Colon (tissue), 2 donors: Measurements from ENCODE around the gene AKNA.

ENCODE experiments used
- FAIRE-seq: peaks from 2 replicates; lab custom pipeline; 2012; peaks lifted over from hg19 to GRCh38; lab: Jason Lieb, UNC
- donor health status: control.
- donor health status: control.

The AKNA gene

DNA sequence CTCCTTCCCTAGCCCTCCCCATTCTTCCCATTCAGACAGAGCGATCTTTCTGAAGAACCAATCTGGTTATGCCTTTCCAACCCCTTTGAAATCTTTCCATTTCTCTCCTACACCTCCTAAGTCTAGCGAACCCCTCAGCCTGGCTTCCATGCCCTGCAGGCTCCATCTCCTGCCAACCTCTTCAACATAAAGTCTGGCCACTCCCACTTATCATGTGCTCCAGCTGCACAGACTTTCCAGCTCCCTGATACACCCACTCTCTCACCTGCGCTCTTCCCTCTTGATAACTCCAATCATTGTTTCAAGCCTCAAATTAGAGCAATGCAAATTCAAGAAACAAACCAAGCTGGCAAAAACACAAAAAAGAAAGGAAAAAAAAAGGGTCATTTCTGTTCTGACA is 68.6 kb downstream of the AKNA start:
- FAIRE-seq = no peak

DNA sequence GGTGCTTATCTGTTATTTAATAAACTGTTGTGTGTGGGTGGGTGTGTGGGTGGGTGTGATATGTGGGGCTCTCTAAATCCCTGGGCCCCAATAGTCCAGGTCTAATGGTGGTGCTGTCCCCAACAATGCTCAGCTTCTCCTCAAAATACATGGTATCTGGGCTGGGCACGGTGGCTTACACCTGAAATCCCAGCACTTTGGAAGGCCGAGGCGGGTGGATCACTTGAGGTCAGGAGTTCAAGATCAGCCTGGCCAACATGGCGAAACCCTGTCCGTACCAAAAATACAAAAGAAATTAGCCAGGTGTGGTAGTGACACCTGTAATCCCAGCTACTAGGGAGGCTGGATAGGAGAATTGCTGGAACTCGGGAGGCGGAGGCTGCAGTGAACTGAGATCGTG is 69.4 kb downstream of the AKNA start:
- no peak for FAIRE-seq

DNA sequence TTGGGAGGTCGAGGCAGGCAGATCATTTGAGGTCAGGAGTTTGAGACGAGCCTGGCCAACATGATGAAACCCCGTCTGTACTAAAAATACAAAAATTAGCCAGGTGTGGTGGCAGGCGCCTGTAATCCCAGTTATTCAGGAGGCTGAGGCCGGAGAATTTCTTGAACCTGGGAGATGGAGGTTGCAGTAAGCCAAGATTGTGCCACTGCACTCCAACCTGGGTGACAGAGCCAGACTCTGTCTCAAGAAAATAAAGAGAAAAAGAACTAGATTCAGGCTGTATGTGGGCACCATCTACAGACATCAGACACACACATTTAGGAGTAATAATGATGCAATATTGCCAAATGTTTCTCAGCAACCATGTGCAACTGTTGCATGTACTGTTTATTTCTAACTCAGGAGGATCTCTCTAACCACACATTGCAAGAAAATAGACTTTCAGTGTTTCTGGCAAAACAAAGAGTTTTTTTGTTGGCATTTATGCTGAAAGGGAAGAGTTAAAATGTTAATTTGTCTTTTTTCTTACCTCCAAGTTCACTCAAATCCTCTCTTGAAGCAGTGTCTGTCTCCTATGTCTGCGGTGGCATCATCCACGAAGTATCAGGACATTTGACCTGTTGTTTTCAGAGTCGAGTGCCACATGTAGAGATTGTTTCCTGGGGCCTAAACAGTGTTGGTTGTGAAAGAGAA is 70.0 kb downstream of the AKNA start:
- no peak for FAIRE-seq

DNA sequence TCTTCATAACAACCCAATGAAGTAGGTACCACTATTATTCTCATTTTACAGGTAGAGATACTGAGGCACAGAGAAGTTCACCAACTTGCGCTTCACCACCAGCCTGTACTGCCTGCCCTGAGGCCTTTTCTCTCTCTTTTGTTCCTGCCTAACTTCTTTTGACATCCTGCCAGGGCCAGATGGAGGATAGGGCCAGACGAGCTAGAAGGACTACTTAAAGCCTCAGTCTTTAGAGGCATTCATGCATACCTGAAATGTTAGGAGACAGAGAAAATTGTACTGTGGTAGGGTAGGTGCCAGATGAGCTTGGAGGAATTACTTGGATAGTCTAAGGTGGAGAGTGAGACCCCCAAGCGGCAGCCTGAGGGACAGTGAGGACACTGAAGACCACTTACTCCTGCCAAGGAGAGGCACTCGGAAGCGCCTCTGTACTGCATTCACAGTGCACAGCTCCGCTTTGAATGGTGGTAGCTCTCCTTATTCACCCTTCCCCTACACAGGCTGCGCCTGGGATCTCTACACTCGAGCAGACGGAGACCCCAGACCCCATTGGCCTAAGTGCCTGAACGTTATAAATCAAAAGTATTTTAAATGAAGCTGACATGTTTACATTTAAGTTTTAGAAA is 71.1 kb downstream of the AKNA start:
- FAIRE-seq = no peak

DNA sequence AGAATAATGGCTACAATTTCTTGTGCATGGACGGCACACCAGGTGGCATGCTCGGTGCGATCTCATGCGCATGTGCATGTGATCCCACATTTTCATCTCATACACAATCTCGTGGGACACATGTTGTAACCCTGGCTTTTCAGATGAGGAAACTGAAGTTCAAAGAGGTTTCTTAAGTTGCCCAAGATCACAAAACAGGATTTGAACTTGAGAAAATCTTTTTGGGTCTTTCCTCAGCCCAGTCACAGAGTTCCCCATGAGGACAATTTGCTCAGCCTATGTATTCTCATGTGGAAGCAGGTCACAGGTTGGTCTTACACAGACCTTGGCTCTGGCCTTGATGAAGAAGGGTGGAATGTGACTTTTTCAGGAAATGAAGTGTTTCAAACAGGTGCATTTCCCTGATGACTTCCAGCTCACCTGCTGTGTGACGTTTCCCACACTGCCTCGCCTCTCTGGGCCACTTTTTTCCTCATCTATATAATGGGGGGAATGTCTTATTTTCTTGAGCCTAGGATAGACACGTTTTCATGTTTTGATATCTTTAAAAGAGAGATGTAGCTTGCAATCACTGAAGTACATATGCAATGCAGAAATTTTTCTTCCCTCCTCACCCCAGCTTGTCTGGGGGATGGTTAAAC is 71.9 kb downstream of the AKNA start:
- FAIRE-seq = no peak

DNA sequence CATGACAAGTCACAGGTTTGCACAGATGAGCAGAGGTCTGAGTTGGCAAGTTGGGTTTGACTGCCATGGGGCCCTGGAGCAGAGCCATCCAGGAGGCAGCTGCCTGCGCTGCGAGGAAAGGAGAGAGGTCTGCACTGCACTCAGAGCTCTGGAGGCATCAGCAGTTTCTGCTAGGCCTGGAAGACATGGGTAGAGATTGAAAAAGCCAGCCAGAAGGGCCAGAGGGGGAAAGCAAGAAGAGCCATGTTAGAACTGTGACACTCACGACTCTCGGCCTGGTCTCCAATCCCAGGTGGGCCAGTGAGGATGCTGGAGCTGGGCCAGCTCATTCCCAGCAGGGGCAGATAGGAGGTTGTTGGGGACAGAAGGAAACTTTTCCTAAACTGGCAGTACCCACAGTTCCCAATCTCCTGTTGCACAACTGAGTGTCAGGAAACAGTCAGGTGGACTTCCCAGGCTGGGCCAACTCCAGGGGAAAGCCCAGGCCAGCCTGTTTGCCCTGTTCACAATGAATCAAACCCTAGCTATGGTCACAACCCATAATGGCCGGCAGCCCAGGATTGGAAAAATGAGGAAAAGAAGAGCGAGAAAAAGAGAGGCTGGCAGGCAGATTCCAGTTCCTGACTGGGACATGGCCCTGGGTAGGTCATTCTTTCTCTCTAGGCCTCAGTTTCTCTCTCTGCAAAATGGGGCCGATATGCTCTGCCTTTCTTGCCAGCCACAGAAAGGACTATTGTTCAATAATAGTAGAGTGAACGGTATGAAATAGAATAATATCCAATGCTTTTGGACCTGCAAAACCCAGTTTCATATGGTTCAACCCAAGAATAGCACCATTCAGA is 72.7 kb downstream of the AKNA start:
- FAIRE-seq = no peak

DNA sequence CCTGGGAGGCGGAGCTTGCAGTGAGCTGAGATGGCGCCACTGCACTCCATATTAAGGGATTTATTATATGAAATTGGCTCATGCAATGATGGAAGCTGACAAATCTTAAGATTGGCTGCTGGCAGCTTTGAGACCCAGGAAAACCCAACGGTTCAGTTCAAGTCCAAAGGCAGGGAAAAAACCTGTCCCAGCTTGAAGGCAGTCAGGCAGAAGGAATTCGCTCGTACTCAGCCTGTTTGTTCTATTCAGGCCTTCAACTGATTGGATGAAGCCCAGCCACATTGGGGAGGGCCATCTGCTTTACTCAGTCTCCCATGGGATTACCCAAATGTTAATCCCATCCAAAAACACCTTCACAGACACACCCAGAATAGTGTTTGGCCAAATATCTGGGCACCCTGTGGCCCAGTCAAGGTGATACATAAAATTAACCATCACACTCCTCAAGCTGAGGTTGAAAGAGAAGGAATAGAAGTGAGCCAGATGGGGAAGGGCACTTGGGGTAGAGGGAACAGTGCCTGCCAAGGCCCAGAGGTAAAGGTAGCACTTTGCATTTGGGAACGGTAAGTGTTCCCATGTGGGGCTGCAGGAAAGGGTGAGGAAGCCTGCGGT is 73.4 kb downstream of the AKNA start:
- no peak for FAIRE-seq

DNA sequence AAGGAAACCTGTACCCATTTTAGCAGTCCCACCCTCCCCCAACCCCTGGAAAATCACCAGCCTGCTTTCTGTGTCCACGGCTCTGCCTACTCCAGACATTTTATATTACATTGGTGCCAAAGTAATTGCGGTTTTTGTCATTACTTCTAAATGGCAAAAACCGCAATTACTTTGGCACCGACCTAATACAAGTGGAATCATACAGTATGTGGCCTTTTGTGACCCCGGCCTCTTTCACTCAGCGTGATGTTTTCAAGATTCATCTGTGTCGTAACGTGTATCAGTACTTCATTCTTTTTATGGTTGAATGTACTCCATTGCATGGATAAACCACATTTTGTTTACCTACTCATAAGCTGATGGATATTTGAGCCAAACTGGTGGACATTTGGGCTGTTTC is 74.6 kb downstream of the AKNA start:
- no peak for FAIRE-seq

DNA sequence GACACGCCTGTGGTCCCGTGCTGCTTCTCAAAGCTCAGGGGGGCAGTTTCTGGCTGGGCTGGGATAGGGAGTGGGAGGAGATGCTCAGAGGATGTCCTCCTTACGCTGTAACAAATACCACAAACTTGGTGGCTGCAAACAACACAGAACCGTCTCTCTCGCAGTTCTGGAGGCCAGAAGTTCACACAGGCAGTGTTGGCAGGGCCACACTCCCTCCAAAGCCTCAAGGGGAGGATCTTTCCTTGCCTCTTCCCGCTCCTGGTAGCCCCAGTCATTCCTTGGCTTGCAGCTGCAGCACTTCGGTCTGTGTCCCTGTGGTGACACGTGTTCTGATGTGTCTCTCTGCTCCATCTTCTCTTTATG is 75.3 kb downstream of the AKNA start:
- no peak for FAIRE-seq

DNA sequence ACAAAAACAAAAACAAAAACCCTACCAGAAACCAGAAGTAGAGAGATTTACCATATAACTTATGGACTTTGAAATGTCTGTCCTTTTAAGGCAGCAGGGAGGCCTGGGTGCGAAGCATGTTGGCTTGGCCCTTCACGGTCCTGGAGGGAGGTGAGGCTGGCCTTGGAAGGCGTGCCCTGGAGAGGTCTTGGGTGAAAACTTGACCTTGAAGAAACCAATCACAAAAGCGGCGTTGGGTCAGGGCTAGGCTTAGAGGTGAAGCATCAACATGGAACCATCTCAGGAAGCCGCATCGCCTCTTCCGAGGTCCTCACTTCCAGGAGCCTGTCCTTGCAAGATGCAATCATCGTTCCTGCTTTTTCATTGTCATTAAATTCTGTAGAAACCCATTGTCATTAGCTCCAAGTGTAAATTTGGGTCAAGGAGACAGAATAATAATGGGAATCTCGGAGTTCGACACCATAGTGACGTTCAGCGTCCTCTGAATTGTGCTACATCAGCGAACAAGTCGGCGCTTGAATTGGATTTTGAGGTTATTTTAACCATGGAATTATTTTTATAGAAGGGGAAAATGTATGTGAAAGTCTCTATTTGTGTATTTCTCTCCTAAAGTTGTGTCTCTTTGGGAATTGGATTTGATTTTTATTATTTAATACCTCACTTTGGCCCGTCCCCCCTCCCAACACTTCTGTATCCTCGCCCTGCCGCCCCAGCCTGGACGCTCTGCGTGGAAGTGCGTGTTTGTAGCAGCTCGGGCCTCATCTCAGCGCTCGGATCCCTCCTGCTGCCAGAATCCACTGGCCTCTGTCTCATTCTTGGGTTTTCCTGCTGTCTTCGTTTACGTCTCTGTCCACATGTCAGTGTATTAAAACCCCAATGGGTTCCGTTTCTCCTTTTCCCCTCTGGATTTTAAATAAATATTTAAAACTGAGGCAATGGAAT is 75.9 kb downstream of the AKNA start:
- no peak for FAIRE-seq

DNA sequence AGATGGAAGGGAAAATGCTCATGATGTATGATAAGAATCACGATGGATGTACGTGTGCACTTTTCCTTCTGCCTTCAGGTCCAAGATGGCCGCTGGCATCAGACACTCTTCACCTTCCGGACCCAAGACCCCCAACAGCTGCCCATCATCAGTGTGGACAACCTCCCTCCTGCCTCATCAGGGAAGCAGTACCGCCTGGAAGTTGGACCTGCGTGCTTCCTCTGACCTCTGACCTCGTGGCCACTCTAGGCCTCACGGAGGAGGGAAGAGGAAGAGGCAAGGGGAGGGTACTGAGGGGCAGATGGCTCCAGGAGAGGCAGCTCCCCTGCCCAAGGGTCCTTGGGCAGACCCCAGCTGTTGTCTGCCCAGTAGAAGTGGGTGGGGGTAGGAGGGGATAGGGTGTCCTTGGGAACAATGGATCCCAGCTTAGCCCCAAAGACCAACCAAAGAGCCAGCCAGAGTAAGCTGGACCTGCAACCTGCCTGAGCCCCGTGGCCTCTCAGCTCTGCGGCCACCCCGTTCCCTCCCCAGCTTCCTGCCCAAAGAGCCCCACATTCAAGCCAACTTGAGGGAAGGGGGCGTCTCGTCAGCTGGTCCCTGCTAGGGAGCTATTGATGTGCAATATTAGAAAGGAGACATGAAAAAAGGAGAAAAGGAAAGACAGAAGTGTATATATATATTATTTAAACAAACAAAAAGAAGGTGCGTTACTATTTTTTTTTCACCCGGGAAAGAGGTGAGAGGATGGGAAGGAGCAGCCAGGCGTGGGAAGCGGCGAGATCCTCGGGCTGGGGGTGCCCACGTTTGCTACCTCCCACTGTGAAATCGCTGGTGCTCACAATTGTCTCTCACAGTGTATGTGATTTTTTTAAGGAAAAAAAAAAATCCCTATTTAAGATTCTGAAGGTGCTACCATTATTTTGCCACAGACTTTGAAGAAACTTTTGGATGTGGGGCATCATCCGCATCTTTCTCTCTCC is 77.0 kb downstream of the AKNA start:
- FAIRE-seq = no peak

DNA sequence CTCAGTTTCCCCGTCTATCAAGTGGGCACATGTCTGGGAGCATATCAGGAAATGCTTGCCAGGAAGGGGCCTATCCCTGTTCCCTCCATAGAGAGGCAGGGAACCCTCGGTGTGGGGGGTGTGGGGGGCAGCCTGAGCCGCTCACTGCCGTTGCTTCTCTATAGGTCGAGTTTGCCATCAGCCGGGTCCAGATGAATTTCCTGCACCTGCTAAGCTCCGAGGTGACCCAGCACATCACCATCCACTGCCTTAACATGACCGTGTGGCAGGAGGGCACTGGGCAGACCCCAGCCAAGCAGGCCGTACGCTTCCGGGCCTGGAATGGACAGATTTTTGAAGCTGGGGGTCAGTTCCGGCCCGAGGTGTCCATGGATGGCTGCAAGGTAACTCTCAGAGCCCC is 78.7 kb downstream of the AKNA start:
- no peak for FAIRE-seq

DNA sequence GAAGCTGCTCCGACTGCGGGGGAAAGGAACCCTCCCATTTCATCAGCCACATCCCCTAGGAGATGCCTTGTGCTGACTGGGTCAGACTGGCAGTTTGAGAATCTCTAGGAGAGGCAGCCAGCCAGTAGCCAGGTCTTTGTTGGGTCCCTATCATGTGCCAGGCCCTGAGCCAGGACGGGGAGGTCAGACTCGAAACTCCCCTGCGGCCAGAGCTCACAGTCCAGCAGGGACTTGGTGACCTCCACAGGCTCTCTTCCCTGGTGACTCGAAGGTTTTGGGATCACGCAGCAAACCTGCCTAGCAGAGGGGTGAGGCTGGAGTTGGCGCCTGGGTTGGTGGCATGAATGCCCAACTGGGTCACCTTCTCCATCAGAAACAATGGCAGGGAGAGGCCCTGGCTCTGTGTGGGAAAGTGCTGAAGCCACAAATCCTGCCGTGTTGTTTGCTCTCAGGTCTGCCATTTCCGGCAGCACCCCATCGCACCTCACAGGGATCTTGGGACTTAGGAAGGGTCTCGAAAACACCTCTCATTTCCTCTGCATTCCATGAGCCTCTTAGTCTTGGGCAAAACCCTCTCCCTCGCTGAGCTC is 79.3 kb downstream of the AKNA start:
- FAIRE-seq = no peak

DNA sequence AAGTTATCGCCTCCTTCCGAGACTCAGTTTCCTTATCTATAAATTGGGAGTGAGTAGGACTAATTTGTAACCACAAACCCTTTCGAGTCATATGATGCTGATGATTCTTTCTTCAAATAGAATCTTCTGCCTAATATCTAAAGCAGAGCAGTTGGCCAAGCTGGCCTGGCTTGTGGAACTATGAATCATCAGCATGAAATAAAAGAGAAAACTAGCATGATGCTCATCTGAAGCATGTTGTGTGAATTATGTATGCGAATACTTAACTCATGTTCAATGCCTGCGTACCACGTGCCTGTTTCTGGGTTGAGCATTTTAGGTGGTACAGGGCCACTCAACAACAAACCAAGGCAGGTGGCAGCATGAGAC is 79.9 kb downstream of the AKNA start:
- FAIRE-seq = no peak

DNA sequence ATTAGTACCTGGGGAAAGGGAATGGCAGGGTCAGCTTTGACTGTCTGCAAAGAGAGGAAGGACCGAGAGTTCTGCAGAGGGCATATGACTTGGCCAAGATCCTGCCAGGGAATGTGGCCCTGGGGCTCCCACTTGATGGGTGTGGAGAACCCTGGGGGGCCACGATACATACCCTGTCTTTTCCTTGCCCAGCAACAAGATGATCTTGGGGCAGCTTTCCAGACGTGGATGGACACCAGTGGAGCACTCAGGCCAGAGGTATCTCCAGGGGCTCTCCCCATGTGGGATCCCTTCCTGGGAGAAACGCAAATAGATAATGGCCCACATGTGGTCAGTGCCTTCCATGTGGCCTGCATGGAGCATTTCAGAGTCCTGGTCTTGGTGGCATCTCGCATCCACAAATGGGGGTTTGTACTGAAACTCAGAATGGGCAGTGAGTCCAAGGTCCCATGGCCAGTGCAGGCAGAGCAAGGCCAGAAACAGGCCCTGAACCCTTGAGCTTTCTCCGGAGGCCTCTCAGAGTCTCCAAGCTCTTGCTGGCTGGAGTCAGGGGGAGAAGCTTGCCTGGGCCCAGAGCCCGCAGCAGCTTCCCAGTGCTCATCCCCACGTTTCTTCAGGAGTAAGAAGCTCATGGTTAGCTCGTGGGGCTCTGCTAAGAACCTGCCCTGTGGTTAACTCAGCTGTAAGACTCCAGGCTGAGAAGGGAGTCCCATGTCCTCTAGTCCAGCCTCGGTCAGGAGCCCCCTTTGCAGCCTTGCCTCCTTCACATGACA is 83.2 kb downstream of the AKNA start:
- no peak for FAIRE-seq

DNA sequence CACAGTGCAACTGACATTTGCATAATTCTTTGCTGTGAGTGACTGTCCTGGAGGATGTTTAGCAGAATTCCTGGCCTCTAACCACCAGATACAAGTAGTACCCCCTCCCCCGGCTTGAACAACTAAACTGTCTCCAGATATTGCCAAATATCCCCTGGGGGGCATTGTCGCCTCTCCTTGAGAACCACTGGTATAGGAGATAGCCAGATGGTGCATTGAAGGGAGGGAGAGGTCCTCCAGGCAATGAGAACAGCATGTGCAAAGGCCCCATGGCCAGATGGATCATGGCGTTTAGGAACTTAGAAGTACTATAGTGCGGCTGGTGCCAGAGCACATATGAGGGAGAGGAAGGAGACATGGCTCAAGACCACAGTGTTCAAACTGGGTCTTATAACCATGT is 83.8 kb downstream of the AKNA start:
- FAIRE-seq = no peak

DNA sequence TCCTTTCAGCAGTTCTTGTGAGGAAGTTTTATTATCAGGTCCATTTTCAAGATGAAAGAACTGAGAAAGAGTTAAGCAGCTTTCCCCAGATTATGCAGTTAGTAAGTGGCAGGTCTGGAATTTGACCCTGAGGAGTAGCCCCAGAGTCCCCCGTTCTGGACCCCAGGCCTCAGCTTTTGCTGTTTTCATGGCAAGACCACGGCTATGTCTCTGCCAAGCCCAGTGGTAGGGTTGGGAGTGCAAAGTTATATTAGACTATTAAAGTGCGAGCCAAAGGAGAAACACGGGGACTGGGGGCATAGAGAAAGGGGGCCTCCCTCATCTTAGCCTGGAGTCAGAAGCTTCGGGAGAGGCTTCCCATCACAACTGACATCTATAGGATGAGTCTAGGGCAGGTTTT is 84.2 kb downstream of the AKNA start:
- FAIRE-seq = no peak

DNA sequence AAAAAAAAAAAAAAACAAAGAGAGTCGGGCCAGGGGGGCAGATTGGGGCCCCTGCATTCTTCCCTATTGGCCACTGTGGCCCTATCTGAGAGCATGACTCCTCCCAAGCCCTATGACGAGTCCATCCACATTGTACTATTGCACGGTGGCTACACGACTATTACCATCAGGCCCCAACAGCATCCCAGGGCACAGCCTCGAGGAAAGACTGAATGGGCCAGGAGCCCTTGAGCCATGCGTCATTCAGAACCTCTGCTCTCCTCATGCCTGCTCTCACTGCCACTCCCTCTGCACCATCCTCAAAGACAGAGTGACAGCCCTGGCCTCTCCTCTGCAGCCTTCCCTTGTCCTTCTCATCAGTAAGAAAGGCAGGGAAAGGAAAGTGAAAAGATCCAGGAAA is 85.1 kb downstream of the AKNA start:
- FAIRE-seq = no peak
